AG09309 (cell line): ENCODE results near the gene RNF19B.

Experiments
- DNase-seq: peaks from one replicate; pipeline ENCODE4 v3.0.0-alpha.2; 2010; ENCODE audit warnings: low read depth
- H3K4me3 ChIP-seq: 2 replicates; pipeline ENCODE4 v1.5.1; 2011; ENCODE audit warnings: mild to moderate bottlenecking, low read depth, low read length, moderate library complexity; ENCODE audit not compliant: control insufficient read depth
- CTCF ChIP-seq: IDR thresholded peaks from 2 replicates; pipeline ENCODE4 v1.5.1; 2011; ENCODE audit warnings: mild to moderate bottlenecking, low read depth, low read length, inconsistent platforms; ENCODE audit not compliant: insufficient read depth, control insufficient read depth; ENCODE audit errors: missing control alignments

RNF19B gene

GRCh38 chr1:32890516-32891240, 73.9 kb downstream of the RNF19B start:
- no peak overlapping the region for H3K4me3 ChIP-seq
- TF ChIP-seq CTCF: no peak
- no peak for DNase-seq

- H3K4me3 ChIP-seq: no peak overlapping the region
- no peak for TF ChIP-seq CTCF
- no peak for DNase-seq
These were observed 74.8 kb downstream of the RNF19B start for GRCh38 chr1:32889731-32890278.

GRCh38 chr1:32888677-32889420, 75.8 kb downstream of the RNF19B start:
- no peak overlapping the region for H3K4me3 ChIP-seq
- no peak for TF ChIP-seq CTCF
- no peak for DNase-seq

- DNase-seq: no peak
- TF ChIP-seq CTCF: no peak
- H3K4me3 ChIP-seq: no peak overlapping the region
These were observed 76.5 kb downstream of the RNF19B start for GRCh38 chr1:32888134-32888533.

- no peak for DNase-seq
- H3K4me3 ChIP-seq: no peak overlapping the region
- no peak for TF ChIP-seq CTCF
These were observed 77.0 kb downstream of the RNF19B start for GRCh38 chr1:32887623-32888022.

GRCh38 chr1:32886828-32887414, 77.7 kb downstream of the RNF19B start:
- no peak for TF ChIP-seq CTCF
- H3K4me3 ChIP-seq: no peak overlapping the region
- DNase-seq: no peak
